SU-DHL-6 (cell line): ENCODE measurements around the gene NR2F1-AS1.

Experiments
- CTCF ChIP-seq: fragments of 200-600 bp; sonication (generic); IDR thresholded peaks from one replicate; pipeline ENCODE4 v1.5.1; 2017; ENCODE audit warnings: antibody characterized with exemption, mild to moderate bottlenecking, low read length, moderate library complexity; ENCODE audit not compliant: insufficient read depth, poor library complexity, severe bottlenecking
- EZH2phosphoT487 ChIP-seq: fragments of 200-600 bp; sonication (generic), shearing (Covaris generic); conservative IDR thresholded peaks from 2 replicates; pipeline ENCODE4 v1.6.1; 2018; ENCODE audit warnings: mild to moderate bottlenecking, antibody characterized with exemption, low read length, moderate library complexity, mixed read lengths

DNA sequence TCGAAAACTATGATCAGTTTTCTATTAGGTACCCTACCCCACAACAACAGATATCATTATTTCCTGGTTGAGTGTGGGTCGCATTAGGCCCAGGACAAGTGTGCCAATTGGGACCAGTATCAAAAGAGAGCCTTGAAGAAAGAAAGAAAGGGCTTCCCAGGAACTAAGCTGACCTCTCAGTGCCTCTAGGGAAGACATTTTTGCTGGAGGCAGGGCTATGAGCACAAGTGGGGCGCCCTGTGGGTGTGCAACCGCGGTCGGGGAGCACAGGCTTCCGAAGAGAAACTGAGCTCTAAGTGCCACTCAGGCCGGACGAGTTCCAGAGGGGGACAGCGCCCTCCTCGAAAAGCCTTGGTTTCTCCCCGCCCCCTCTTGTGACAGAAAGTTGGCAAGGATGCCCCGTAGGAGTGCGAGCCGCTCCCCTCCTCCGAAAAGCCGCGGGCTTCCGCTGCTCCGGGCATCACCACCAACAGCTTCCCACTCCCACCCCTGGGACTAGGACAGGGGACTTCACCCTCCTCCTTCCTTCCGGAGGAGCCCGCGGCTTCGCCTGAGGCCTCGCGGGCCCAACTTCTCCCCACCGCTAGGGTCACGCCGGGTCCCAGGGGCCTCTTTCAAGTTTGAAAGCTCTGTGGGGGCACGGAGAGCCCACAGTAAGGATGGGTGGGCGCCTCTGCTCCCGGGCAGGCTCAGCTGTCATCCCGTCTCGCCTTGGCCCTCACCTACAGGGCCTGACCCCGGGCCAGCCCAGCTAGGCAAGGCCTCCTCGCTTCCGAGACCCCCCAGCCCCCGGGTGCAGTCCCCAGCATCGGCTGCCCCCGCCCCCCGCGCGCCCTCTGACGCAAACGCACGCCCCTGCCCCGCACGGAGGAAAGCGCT, 2.0 kb downstream of the NR2F1-AS1 start:
- TF ChIP-seq CTCF, result no peak
- no peak for TF ChIP-seq EZH2phosphoT487
